ENCODE measurements around the gene TMEM187. TPM values are rescaled to one million over a fixed set of nuclear protein-coding genes. Genes with fewer than 3 reads are reported as not detected.

Gene TMEM187
- total RNA-seq, 4 donors from 2014 or later = 3.6 to 6.9 (median 6.1) TPM

DNA sequence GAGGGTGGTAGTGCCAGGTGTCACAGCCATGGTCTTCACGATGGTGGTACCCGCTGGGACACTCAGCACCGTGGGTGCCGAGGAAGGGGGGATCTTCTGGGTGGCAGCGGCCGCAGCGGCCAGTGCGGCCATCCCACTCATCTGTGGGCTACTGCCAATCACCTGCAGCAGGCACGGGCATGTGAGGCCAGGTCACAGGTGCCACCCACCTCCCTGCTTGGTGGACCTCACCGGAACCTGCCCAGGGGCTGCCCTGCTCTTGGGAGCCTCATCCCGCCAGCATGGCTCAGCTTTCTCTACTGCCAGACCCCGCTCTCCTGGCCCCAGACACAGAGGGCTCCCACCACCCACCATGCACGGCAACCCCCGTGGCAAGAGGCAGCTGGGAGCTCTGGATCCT, 13.9 kb upstream of the TMEM187 start:
- H3K36me3 ChIP-seq = peaks cover 20 to 99% (median 94%) of the 10 kb centered on the region in 4 donors
- intact Hi-C loops (cut with DNase I) = no loop called here
- H3K4me3 ChIP-seq = no peak overlapping the region
- H3K27me3 ChIP-seq = no peaks in the 10 kb centered on the region
- no peak for DNase-seq (ENCODE audit: extremely low spot score)
- peaks cover 0 to 22% (median 21%) of the 10 kb centered on the region in 4 donors for H3K4me1 ChIP-seq
- 91% methylated on average over 6 of the region's 14 CpGs for WGBS
- TF ChIP-seq POLR2A (IDR thresholded peaks at IDR 0.05; ENCODE audit: low read depth) = no peak
- no peak for TF ChIP-seq EP300 (IDR thresholded peaks at IDR 0.05)
- TF ChIP-seq, protein P1, sequence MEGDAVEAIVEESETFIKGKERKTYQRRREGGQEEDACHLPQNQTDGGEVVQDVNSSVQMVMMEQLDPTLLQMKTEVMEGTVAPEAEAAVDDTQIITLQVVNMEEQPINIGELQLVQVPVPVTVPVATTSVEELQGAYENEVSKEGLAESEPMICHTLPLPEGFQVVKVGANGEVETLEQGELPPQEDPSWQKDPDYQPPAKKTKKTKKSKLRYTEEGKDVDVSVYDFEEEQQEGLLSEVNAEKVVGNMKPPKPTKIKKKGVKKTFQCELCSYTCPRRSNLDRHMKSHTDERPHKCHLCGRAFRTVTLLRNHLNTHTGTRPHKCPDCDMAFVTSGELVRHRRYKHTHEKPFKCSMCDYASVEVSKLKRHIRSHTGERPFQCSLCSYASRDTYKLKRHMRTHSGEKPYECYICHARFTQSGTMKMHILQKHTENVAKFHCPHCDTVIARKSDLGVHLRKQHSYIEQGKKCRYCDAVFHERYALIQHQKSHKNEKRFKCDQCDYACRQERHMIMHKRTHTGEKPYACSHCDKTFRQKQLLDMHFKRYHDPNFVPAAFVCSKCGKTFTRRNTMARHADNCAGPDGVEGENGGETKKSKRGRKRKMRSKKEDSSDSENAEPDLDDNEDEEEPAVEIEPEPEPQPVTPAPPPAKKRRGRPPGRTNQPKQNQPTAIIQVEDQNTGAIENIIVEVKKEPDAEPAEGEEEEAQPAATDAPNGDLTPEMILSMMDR (IDR thresholded peaks at IDR 0.05) = no peak
- TF ChIP-seq POLR2AphosphoS5 (IDR thresholded peaks at IDR 0.05) = no peak
- H3K27ac ChIP-seq (replicated peaks in 1 of 4) = peak overlapping the region in 1 of 4 donors; percentile 82
- H3K9me3 ChIP-seq = no peaks in the 10 kb centered on the region

DNA sequence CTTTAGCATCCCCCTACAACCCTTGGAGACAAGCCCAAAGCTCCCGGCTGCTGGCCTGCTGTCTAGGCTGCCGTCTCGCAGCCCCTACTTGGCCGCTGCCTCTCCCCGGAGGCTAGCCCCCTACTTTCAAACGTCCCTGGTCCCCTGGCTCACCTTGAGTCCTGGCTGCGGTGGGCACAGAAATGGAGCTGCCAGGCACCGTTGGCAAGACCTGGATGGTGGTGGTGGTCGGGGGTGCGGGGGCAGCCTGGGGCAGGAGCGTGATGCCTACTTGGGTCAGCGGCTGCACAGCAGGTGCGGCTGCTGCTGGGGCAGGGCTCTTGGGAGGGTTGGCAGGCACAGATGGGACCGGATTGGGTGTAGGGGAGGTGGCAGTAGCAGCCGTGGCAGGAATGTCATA, 12.9 kb upstream of the TMEM187 start:
- Histone ChIP-seq H3K27ac (replicated peaks in 1 of 4) (no peak overlapping the region), H3K4me1 (peaks cover 0 to 20% (median 14%) of the 10 kb centered on the region in 4 donors), H3K9me3 (no peaks in the 10 kb centered on the region), H3K27me3 (no peaks in the 10 kb centered on the region), H3K36me3 (peaks cover 20 to 99% (median 94%) of the 10 kb centered on the region in 4 donors), H3K4me3 (no peak overlapping the region)
- TF ChIP-seq EP300 (IDR thresholded peaks at IDR 0.05) = no peak
- no peak for TF ChIP-seq POLR2AphosphoS5 (IDR thresholded peaks at IDR 0.05)
- no peak for TF ChIP-seq POLR2A (IDR thresholded peaks at IDR 0.05; ENCODE audit: low read depth)
- TF ChIP-seq, protein P1 (IDR thresholded peaks at IDR 0.05) = no peak
- no peak for DNase-seq (ENCODE audit: extremely low spot score)
- 91% methylated on average over 15 of the region's 15 CpGs for WGBS
- intact Hi-C loops (cut with DNase I) = no loop called here

DNA sequence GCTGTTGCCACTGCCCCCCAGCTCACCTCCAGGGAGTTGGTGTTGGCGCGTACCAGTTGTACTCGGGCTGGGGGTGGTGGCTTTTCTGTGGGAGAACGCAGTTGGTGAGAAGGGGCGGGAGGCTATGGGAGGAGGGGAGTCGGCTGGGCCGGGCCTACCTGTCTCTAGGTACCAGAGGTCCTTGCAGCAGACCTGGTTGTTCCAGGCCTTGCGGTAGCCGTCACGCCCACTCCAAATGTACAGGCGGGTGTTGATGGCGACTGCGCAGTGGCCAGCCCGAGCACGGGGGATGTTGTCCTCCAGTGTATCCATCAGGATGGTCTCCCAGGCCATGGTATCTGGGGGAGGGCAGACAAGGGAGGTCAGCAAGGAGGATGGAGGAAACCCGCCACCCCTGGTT, 12.5 kb upstream of the TMEM187 start:
- WGBS = 94% methylated on average over 12 of the region's 16 CpGs
- TF ChIP-seq EP300 (IDR thresholded peaks at IDR 0.05) (no peak), POLR2A (IDR thresholded peaks at IDR 0.05; ENCODE audit: low read depth) (no peak), POLR2AphosphoS5 (IDR thresholded peaks at IDR 0.05) (no peak)
- TF ChIP-seq, protein P1 (IDR thresholded peaks at IDR 0.05) = no peak
- Histone ChIP-seq H3K27ac (replicated peaks in 1 of 4) (no peak overlapping the region), H3K4me3 (no peak overlapping the region), H3K27me3 (no peaks in the 10 kb centered on the region), H3K9me3 (no peaks in the 10 kb centered on the region), H3K4me1 (peaks cover 0 to 20% (median 13%) of the 10 kb centered on the region in 4 donors), H3K36me3 (peaks cover 20 to 95% (median 89%) of the 10 kb centered on the region in 4 donors)
- no peak for DNase-seq (ENCODE audit: extremely low spot score)
- intact Hi-C loops (cut with DNase I) = no loop called here

DNA sequence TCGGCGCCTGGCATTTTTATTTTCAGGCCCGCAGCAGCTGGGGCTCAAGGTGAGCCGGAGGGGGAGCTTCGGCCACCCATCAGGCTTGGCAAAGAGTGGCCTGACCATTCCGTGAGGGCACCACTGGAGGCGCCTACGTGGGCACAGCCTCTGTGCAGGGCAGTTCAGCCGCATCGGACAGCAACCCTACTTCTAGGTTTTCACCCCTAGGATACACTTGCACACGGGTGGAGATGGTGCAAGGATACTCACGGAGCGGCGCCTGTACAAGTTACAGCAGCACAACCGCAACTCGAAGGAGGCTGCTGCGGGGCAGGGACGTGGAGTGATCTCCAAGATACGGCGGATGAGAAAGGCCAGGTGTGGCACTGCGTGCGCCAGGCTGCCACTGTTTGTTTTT, 11.8 kb upstream of the TMEM187 start:
- Histone ChIP-seq H3K4me1 (peaks cover 3 to 23% (median 19%) of the 10 kb centered on the region in 4 donors), H3K27ac (replicated peaks in 1 of 4) (no peak overlapping the region), H3K27me3 (no peaks in the 10 kb centered on the region), H3K9me3 (no peaks in the 10 kb centered on the region), H3K4me3 (no peak overlapping the region), H3K36me3 (peaks cover 20 to 88% (median 84%) of the 10 kb centered on the region in 4 donors)
- WGBS = 94% methylated on average over 22 of the region's 22 CpGs
- no peak for DNase-seq (ENCODE audit: extremely low spot score)
- intact Hi-C loops (cut with DNase I) = no loop called here
- TF ChIP-seq POLR2AphosphoS5 (IDR thresholded peaks at IDR 0.05) (no peak), EP300 (IDR thresholded peaks at IDR 0.05) (no peak), POLR2A (IDR thresholded peaks at IDR 0.05; ENCODE audit: low read depth) (no peak)
- TF ChIP-seq, protein P1 (IDR thresholded peaks at IDR 0.05) = no peak

DNA sequence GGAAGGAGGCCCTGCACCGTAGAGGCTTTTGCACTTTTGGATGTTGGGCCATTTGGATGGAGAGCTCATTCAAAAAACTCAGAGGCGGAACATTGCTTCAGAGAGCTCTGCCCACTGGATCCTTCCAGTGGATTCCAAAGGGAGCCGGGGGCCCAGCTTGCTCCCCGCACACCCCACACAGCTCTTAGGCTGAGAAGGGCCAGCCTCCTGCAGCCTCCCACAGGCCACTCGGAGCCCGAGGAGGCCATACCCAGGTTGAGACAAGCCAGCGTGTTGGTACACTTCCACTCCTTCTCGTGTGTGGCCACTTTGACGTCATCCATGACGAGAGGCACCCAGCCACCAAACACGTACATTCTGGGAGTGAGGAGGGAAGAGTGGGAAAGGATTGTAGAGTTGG, 11.3 kb upstream of the TMEM187 start:
- Histone ChIP-seq H3K4me1 (peaks cover 7 to 28% (median 24%) of the 10 kb centered on the region in 4 donors), H3K27me3 (no peaks in the 10 kb centered on the region), H3K27ac (replicated peaks in 1 of 4) (peak overlapping the region in 2 of 4 donors; percentile 21 to 35), H3K9me3 (no peaks in the 10 kb centered on the region), H3K4me3 (no peak overlapping the region), H3K36me3 (peaks cover 20 to 83% (median 79%) of the 10 kb centered on the region in 4 donors)
- WGBS = 78% methylated on average over 7 of the region's 11 CpGs
- no peak for DNase-seq (ENCODE audit: extremely low spot score)
- intact Hi-C loops (cut with DNase I) = no loop called here
- TF ChIP-seq POLR2AphosphoS5 (IDR thresholded peaks at IDR 0.05) (no peak), EP300 (IDR thresholded peaks at IDR 0.05) (no peak), POLR2A (IDR thresholded peaks at IDR 0.05; ENCODE audit: low read depth) (no peak)
- TF ChIP-seq, protein P1 (IDR thresholded peaks at IDR 0.05) = no peak
